ENCODE measurements around the gene SEMA3F.
A peak's percentile ranks its signal among the peaks of the same experiment; 100 is the strongest.
"Not testable (repeated sequence)": the region's sequence is repeated elsewhere in the genome, so short reads cannot be mapped to it uniquely, and the experiment has no call there.

The SEMA3F gene

GRCh38 chr3:50221051-50221410 is 65.9 kb downstream of the SEMA3F start:
- TF ChIP-seq TAF1 (IDR thresholded peaks at IDR 0.05; ENCODE audit: low read depth, low read length) (no peak), PAX5 (IDR thresholded peaks at IDR 0.05; ENCODE audit: insufficient read depth, low read length, severe bottlenecking) (no peak), SPI1 (IDR thresholded peaks at IDR 0.05; ENCODE audit: low read depth, low read length) (no peak), POU2F2 (IDR thresholded peaks at IDR 0.05; ENCODE audit: low read depth, low read length) (no peak), POLR2AphosphoS5 (IDR thresholded peaks at IDR 0.05; ENCODE audit: low read depth, low read length) (no peak), POLR2A (IDR thresholded peaks at IDR 0.05; ENCODE audit: low read depth, low read length) (no peak)
- FAIRE-seq (no peak), DNase-seq (ENCODE audit: insufficient read length, low spot score) (no peak)

DNA sequence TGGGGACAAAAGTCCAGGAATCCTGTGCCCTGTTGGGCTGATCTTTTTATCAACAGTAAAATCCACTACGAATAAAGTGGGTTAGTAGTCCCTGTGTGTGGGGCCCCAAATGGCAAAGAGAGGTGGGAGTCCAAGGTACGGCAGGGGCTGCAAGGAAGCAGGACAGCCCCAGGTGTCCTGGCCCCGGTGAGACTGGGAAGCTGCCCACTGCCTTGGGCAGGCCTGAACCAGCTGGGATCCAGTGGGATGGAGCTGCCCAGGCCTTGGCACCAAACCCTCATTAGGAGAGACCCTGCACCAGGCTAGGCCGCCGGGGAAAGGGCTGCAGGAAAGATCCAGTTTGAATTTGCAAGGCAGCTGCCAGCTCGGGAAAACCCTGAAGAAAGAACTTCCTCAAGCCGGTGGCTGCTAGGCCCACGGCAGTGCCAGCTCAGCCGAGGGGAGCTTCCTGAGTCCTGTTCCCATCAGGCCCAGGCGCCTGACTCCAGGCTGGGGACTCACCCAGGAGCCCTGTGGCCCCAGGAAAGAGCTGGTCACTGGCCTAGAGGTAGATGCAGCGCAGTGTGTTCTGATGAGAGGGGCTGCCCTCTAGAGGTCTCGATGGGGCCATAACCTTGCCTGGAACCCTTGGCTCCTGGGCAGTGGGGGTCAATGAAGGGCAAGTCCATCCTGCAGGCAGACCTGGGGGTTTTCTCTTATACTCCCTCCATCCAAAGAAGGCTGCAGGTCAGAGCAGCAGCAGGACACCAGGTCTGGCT is 66.5 kb downstream of the SEMA3F start:
- DNase-seq (ENCODE audit: insufficient read length, low spot score) (no peak), FAIRE-seq (no peak)

GRCh38 chr3:50222169-50222528 is 67.0 kb downstream of the SEMA3F start:
- FAIRE-seq, result no peak
- TF ChIP-seq POLR2A (IDR thresholded peaks at IDR 0.05; ENCODE audit: low read depth, low read length), result no peak
- DNase-seq (ENCODE audit: insufficient read length, low spot score), result no peak

More for the DNA sequence above, 66.5 kb downstream of the SEMA3F start:
- TF ChIP-seq POLR2A (IDR thresholded peaks at IDR 0.05; ENCODE audit: low read depth, low read length), result no peak
- no peak for TF ChIP-seq POU2F2 (IDR thresholded peaks at IDR 0.05; ENCODE audit: low read depth, low read length)
- TF ChIP-seq TAF1 (IDR thresholded peaks at IDR 0.05; ENCODE audit: low read depth, low read length), result no peak
- no peak for TF ChIP-seq PAX5 (IDR thresholded peaks at IDR 0.05; ENCODE audit: insufficient read depth, low read length, severe bottlenecking)
- TF ChIP-seq POLR2AphosphoS5 (IDR thresholded peaks at IDR 0.05; ENCODE audit: low read depth, low read length), result no peak
- TF ChIP-seq SPI1 (IDR thresholded peaks at IDR 0.05; ENCODE audit: low read depth, low read length), result no peak

- TF ChIP-seq TAF1 (IDR thresholded peaks at IDR 0.05; ENCODE audit: low read depth, low read length) (no peak), PAX5 (IDR thresholded peaks at IDR 0.05; ENCODE audit: insufficient read depth, low read length, severe bottlenecking) (no peak), SPI1 (IDR thresholded peaks at IDR 0.05; ENCODE audit: low read depth, low read length) (no peak), POLR2AphosphoS5 (IDR thresholded peaks at IDR 0.05; ENCODE audit: low read depth, low read length) (no peak), POU2F2 (IDR thresholded peaks at IDR 0.05; ENCODE audit: low read depth, low read length) (no peak), POLR2A (IDR thresholded peaks at IDR 0.05; ENCODE audit: low read depth, low read length) (no peak)
- no peak for FAIRE-seq
- no peak for DNase-seq (ENCODE audit: insufficient read length, low spot score)
These were observed 69.5 kb downstream of the SEMA3F start for GRCh38 chr3:50224639-50225038.

DNA sequence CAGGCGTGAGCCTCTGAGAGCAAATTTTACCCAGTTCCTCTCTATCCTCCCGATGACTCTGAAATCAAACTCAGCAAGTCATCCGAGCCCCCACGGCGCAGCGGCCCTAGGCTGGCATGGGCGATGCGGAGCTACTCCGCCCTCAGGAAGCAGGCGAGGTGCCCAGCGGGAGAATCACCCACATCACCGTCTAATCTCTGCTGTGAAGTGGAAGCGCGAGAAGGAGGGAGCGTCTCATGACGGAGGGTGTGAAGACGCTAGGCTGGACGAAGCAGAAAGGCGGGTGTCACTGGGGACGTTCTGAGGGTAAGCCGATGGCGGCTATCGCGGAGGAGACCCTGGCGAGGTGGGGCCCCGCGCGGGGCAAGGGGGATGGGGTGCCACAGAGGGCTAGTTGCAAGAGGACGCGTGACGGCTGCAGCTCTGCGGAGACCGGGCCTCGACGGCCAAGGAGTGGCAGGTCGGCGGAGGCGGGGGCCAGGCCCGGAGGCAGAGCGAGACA is 71.8 kb downstream of the SEMA3F start:
- FAIRE-seq (no peak), DNase-seq (ENCODE audit: insufficient read length, low spot score) (no peak)
- TF ChIP-seq TAF1 (IDR thresholded peaks at IDR 0.05; ENCODE audit: low read depth, low read length), result no peak
- peak; percentile 55 for TF ChIP-seq SPI1 (IDR thresholded peaks at IDR 0.05; ENCODE audit: low read depth, low read length)

DNA sequence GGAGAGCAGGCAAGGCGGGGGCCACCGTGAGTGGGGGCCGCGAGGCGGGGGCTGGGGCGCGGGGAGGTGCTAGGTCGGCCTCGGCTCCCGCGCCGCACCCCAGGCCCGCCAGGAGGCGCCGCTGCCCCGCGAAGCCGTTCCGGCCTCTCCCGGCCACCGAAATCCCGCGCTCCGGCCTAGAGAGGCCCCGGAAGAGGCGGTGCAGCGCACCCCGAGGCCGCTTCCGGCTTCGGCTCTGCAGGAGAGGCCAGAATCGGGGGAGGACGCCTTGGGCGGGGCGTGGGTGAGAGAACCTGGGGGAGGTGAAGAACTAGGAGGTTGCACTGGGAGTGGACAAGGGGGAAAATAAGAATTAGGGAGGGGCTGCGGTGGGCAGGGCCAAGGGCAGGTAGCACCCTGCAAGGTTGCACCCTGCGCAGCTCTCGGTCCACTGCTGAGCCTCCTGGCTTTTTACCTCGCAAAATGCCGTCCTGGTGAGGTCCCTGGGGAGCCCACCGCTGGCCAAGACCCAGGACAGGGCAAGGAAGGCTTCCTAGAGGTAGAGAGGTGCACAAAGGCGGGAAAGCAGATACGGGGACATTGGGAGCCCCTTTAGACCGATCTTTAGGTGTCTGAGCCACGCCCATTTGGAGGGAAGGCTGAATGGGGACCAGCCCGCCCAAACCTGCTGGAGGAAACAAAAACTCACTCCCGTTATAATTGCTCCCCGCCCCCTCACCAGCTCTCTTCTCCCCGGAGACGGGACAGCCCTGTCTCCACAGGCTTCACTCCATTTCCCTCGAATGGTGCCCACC is 72.5 kb downstream of the SEMA3F start:
- FAIRE-seq, result peak; percentile 87
- DNase-seq (ENCODE audit: insufficient read length, low spot score), result peak; percentile 97
- TF ChIP-seq SPI1 (IDR thresholded peaks at IDR 0.05; ENCODE audit: low read depth, low read length), result no peak
- TF ChIP-seq POLR2A (IDR thresholded peaks at IDR 0.05; ENCODE audit: low read depth, low read length), result no peak
- no peak for TF ChIP-seq POU2F2 (IDR thresholded peaks at IDR 0.05; ENCODE audit: low read depth, low read length)
- TF ChIP-seq POLR2AphosphoS5 (IDR thresholded peaks at IDR 0.05; ENCODE audit: low read depth, low read length), result peak; percentile 38; the same call in 1 of the 2 replicates
- peak; percentile 42; the same call in 1 of the 2 replicates for TF ChIP-seq TAF1 (IDR thresholded peaks at IDR 0.05; ENCODE audit: low read depth, low read length)

- not testable (repeated sequence) for DNase-seq (ENCODE audit: insufficient read length, low spot score); FAIRE-seq
These were observed 73.2 kb downstream of the SEMA3F start for GRCh38 chr3:50228184-50228763.

GRCh38 chr3:50229490-50229889 is 74.4 kb downstream of the SEMA3F start:
- TF ChIP-seq POLR2AphosphoS5 (IDR thresholded peaks at IDR 0.05; ENCODE audit: low read depth, low read length), result no peak
- no peak for TF ChIP-seq TAF1 (IDR thresholded peaks at IDR 0.05; ENCODE audit: low read depth, low read length)
- no peak for TF ChIP-seq SPI1 (IDR thresholded peaks at IDR 0.05; ENCODE audit: low read depth, low read length)
- no peak for TF ChIP-seq POU2F2 (IDR thresholded peaks at IDR 0.05; ENCODE audit: low read depth, low read length)
- TF ChIP-seq PAX5 (IDR thresholded peaks at IDR 0.05; ENCODE audit: insufficient read depth, low read length, severe bottlenecking), result no peak
- TF ChIP-seq POLR2A (IDR thresholded peaks at IDR 0.05; ENCODE audit: low read depth, low read length), result no peak
- no peak for DNase-seq (ENCODE audit: insufficient read length, low spot score)
- FAIRE-seq, result no peak

GRCh38 chr3:50230104-50230793 is 75.1 kb downstream of the SEMA3F start:
- TF ChIP-seq SPI1 (IDR thresholded peaks at IDR 0.05; ENCODE audit: low read depth, low read length) (peak; percentile 48), POU2F2 (IDR thresholded peaks at IDR 0.05; ENCODE audit: low read depth, low read length) (no peak)
- DNase-seq (ENCODE audit: insufficient read length, low spot score) (no peak), FAIRE-seq (no peak)

DNA sequence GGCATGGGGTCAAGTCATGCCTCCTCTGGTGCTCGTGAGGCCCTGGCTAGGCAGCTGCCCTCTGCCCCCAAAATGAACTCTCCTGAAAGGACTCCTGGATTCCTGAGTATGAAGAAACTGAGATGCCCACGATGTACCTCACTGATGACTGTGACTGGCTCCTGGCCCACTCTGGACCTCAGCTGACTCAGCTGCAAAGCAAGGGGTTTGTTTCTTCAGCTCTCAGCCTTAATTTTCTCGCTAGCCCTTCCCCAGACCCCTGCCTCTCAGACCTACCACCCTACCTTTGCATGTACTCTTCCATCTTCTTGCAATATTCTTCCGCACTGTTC is 75.6 kb downstream of the SEMA3F start:
- TF ChIP-seq SPI1 (IDR thresholded peaks at IDR 0.05; ENCODE audit: low read depth, low read length) (no peak), PAX5 (IDR thresholded peaks at IDR 0.05; ENCODE audit: insufficient read depth, low read length, severe bottlenecking) (no peak), POU2F2 (IDR thresholded peaks at IDR 0.05; ENCODE audit: low read depth, low read length) (no peak), POLR2AphosphoS5 (IDR thresholded peaks at IDR 0.05; ENCODE audit: low read depth, low read length) (no peak), TAF1 (IDR thresholded peaks at IDR 0.05; ENCODE audit: low read depth, low read length) (no peak), POLR2A (IDR thresholded peaks at IDR 0.05; ENCODE audit: low read depth, low read length) (no peak)
- FAIRE-seq (no peak), DNase-seq (ENCODE audit: insufficient read length, low spot score) (no peak)

Data from GM12891 (cell line).